Adrenal gland (tissue), 5 donors: ENCODE measurements around the gene MRPL1.

Source experiments
- CTCF ChIP-seq, 6 experiments: fragments of 450-650 bp in 4 of 6; fragments of 200-600 bp in 2 of 6; sonication (generic) in 1 of 6; IDR thresholded peaks; 1 replicate in 5 of 6; 2 replicates in 1 of 6; pipeline versions ENCODE4 v1.5.1 to v1.8.0; 2016 to 2021; ENCODE audit warnings: antibody characterized with exemption in 6 of 6, mild to moderate bottlenecking in 2 of 6, moderate library complexity in 1 of 6
- POLR2A ChIP-seq, 2 donors: fragments of 450-650 bp; IDR thresholded peaks; one replicate each; pipeline ENCODE4 v1.6.1; 2017; ENCODE audit warnings: antibody characterized with exemption in 2 of 2, mild to moderate bottlenecking in 2 of 2, moderate library complexity in 1 of 2
- donor health status: DM: no; HTN: no; CAD: no.

GRCh38 chr4:77958897-77959296, 96.3 kb downstream of the MRPL1 start:
- TF ChIP-seq CTCF (IDR thresholded peaks at IDR 0.05) (no peak), POLR2A (IDR thresholded peaks at IDR 0.05) (no peak)
